Subcutaneous adipose tissue (tissue), 4 donors: ENCODE results near the gene WSB2. TPM values are rescaled to one million over a fixed set of nuclear protein-coding genes. Genes with fewer than 3 reads are reported as not detected.

Experiments used
- CTCF ChIP-seq: fragments of 450-650 bp; IDR thresholded peaks from one replicate; pipeline ENCODE4 v1.5.1; 2016; ENCODE audit warnings: low read depth, mild to moderate bottlenecking, control low read depth, antibody characterized with exemption, moderate library complexity
- total RNA-seq, 4 donors: library from RNA; depleted of rRNA; stranded (reverse); fragments of >200 nt; gene quantifications; one replicate each; pipeline ENCODE4 v1.1.0, GENCODE V29; 2016

WSB2 gene
- total RNA-seq, 4 donors from 2014 or later, result 52.7 to 88.9 (median 58.8) TPM

- no peak for TF ChIP-seq CTCF
These were observed 7.7 kb downstream of the WSB2 start for GRCh38 chr12:118053071-118053985.

- TF ChIP-seq CTCF, result no peak
These were observed 8.5 kb downstream of the WSB2 start for GRCh38 chr12:118052324-118053070.

GRCh38 chr12:118050972-118051910, 9.7 kb downstream of the WSB2 start:
- TF ChIP-seq CTCF, result no peak

GRCh38 chr12:118046430-118046829, 14.5 kb downstream of the WSB2 start:
- TF ChIP-seq CTCF, result no peak

- no peak for TF ChIP-seq CTCF
These were observed 16.4 kb downstream of the WSB2 start for GRCh38 chr12:118044577-118044976.

GRCh38 chr12:118044075-118044474, 16.9 kb downstream of the WSB2 start:
- TF ChIP-seq CTCF, result no peak
